WTC11 (cell line): ENCODE results near the gene MEGF9. TPM values are rescaled to one million over a fixed set of nuclear protein-coding genes. Genes with fewer than 3 reads are reported as not detected.

Source experiments
- ATAC-seq: fragments of 200-7000 bp; cut with Tn5 transposase; 2 replicates; pipeline ENCODE4 v1.10.0; 2021; ENCODE audit warnings: mild to moderate bottlenecking, moderate library complexity
- Bru-seq: library from RNA; stranded (reverse); fragments of 400-500 nt; gene quantifications from one replicate; lab custom pipeline; 2021; lab: Mats Ljungman, UMichigan
- CTCF ChIA-PET: fragments of 300-600 bp; sonication (Branson Sonifier 250); formaldehyde crosslinking; loops from one replicate; lab custom pipeline; 2021; ENCODE audit warnings: antibody characterized with exemption; lab: Charles Lee
- POLR2A ChIA-PET: fragments of 350-600 bp; sonication (Branson Sonifier 250); formaldehyde crosslinking; loops from one replicate; lab custom pipeline; 2021; ENCODE audit warnings: antibody characterized with exemption; lab: Charles Lee
- DNase-seq: peaks from one replicate; pipeline ENCODE4 v3.0.0; 2021; ENCODE audit warnings: low spot score
- H3K27ac Mint-ChIP-seq: 2 replicates; pipeline ENCODE4 v1.8.0; 2021; ENCODE audit warnings: mixed read lengths
- H3K27me3 Mint-ChIP-seq: 2 replicates; pipeline ENCODE4 v1.8.0; 2021; ENCODE audit warnings: low read depth, mild to moderate bottlenecking, moderate library complexity, mixed read lengths
- H3K36me3 Mint-ChIP-seq: 2 replicates; pipeline ENCODE4 v1.8.0; 2021; ENCODE audit warnings: mixed read lengths
- H3K4me1 Mint-ChIP-seq: 2 replicates; pipeline ENCODE4 v1.8.0; 2022; ENCODE audit warnings: mixed read lengths
- H3K4me3 Mint-ChIP-seq: 2 replicates; pipeline ENCODE4 v1.8.0; 2021; ENCODE audit warnings: mild to moderate bottlenecking, moderate library complexity, mixed read lengths
- H3K9me3 Mint-ChIP-seq: 2 replicates; pipeline ENCODE4 v1.8.0; 2021; ENCODE audit warnings: mixed read lengths
- FOXK1 ChIP-seq: sonication (generic); formaldehyde crosslinking; IDR thresholded peaks from 2 replicates; pipeline ENCODE4 v1.8.0; 2022; ENCODE audit warnings: mild to moderate bottlenecking, moderate library complexity, missing genetic modification reagents
- FOXP4 ChIP-seq: sonication (generic); formaldehyde crosslinking; IDR thresholded peaks from 2 replicates; pipeline ENCODE4 v1.8.0; 2022; ENCODE audit warnings: mild to moderate bottlenecking, missing genetic modification reagents
- NFATC4 ChIP-seq: fragments of 250-450 bp; sonication (Bioruptor Pico); IDR thresholded peaks from 2 replicates; pipeline ENCODE4 v1.9.0; 2021; ENCODE audit warnings: mild to moderate bottlenecking
- NFYB ChIP-seq: sonication (generic); formaldehyde crosslinking; conservative IDR thresholded peaks from 2 replicates; pipeline ENCODE4 v1.8.0; 2022; ENCODE audit warnings: low read depth, missing genetic modification reagents
- NR2C2 ChIP-seq: sonication (generic); formaldehyde crosslinking; IDR thresholded peaks from 2 replicates; pipeline ENCODE4 v1.8.0; 2022; ENCODE audit warnings: mild to moderate bottlenecking, missing genetic modification reagents
- RELA ChIP-seq: sonication (generic); formaldehyde crosslinking; IDR thresholded peaks from 2 replicates; pipeline ENCODE4 v1.8.1; 2022; ENCODE audit warnings: missing genetic modification reagents, mild to moderate bottlenecking, borderline replicate concordance
- RORB ChIP-seq: fragments of 250-450 bp; sonication (Bioruptor Pico); IDR thresholded peaks from 2 replicates; pipeline ENCODE4 v1.9.0; 2021; ENCODE audit warnings: mild to moderate bottlenecking
- SP1 ChIP-seq: sonication (generic); formaldehyde crosslinking; conservative IDR thresholded peaks from 2 replicates; pipeline ENCODE4 v1.8.1; 2022; ENCODE audit warnings: missing genetic modification reagents
- ZNF138 ChIP-seq: sonication (generic); formaldehyde crosslinking; conservative IDR thresholded peaks from 2 replicates; pipeline ENCODE4 v1.8.1; 2022; ENCODE audit warnings: mild to moderate bottlenecking, moderate library complexity, missing genetic modification reagents
- ZNF317 ChIP-seq: sonication (generic); formaldehyde crosslinking; IDR thresholded peaks from 2 replicates; pipeline ENCODE4 v1.8.1; 2023; ENCODE audit warnings: low read depth, mild to moderate bottlenecking, moderate library complexity, missing genetic modification reagents, borderline replicate concordance
- long read RNA-seq, 3 experiments: library from RNA in 1 of 3; library from capped mRNA in 1 of 3; library from polyadenylated mRNA in 1 of 3; unstranded in 2 of 3; stranded (forward) in 1 of 3; transcript quantifications; one replicate each; pipeline ENCODE4 v2.0.0, GENCODE V29; 2021
- total RNA-seq: library from RNA; stranded (reverse); gene quantifications from 3 replicates; pipeline ENCODE4 v1.2.3, GENCODE V29; 2021
- TF ChIP-seq, protein P1 (sequence below): sonication (generic); formaldehyde crosslinking; IDR thresholded peaks from 2 replicates; pipeline ENCODE4 v1.8.1; 2023; ENCODE audit warnings: mild to moderate bottlenecking, moderate library complexity, missing genetic modification reagents
- TF ChIP-seq, protein P2 (sequence below): sonication (generic); formaldehyde crosslinking; IDR thresholded peaks from 2 replicates; pipeline ENCODE4 v1.8.0; 2022; ENCODE audit warnings: mild to moderate bottlenecking, missing genetic modification reagents
- TF ChIP-seq, protein P3 (sequence below): sonication (generic); formaldehyde crosslinking; IDR thresholded peaks from 2 replicates; pipeline ENCODE4 v1.8.1; 2023; ENCODE audit warnings: mild to moderate bottlenecking, missing genetic modification reagents
- TF ChIP-seq, protein P4 (sequence below): sonication (generic); formaldehyde crosslinking; IDR thresholded peaks from 2 replicates; pipeline ENCODE4 v1.8.1; 2023; ENCODE audit warnings: mild to moderate bottlenecking, missing genetic modification reagents, moderate library complexity
- TF ChIP-seq, protein P5 (sequence below): sonication (generic); formaldehyde crosslinking; IDR thresholded peaks from 2 replicates; pipeline ENCODE4 v1.8.1; 2022; ENCODE audit warnings: low read depth, mild to moderate bottlenecking, moderate library complexity, missing genetic modification reagents, borderline replicate concordance
- TF ChIP-seq, protein P6 (sequence below): sonication (generic); formaldehyde crosslinking; IDR thresholded peaks from 2 replicates; pipeline ENCODE4 v1.8.1; 2022; ENCODE audit warnings: mild to moderate bottlenecking, moderate library complexity, missing genetic modification reagents
- TF ChIP-seq, protein P7 (sequence below): sonication (generic); formaldehyde crosslinking; IDR thresholded peaks from 2 replicates; pipeline ENCODE4 v1.8.0; 2023; ENCODE audit warnings: missing genetic modification reagents, mild to moderate bottlenecking, borderline replicate concordance

Gene MEGF9
- total RNA-seq (0.80 to 1.0 TPM (median 0.92 TPM) in 3 replicates), Bru-seq, nascent RNA (percentile 43 among the genes with signal in this experiment)
- long read RNA-seq, experiment 1, full-length matches to known transcripts = 3 of 7 reads
- long read RNA-seq, experiment 1, partial matches to known transcripts = 3 of 7 reads
- long read RNA-seq, experiment 1, other reads (novel, unspliced or antisense) = 1 of 7 reads
- long read RNA-seq, experiment 2 = 0 reads
- long read RNA-seq, experiment 3 = 0 reads

DNA sequence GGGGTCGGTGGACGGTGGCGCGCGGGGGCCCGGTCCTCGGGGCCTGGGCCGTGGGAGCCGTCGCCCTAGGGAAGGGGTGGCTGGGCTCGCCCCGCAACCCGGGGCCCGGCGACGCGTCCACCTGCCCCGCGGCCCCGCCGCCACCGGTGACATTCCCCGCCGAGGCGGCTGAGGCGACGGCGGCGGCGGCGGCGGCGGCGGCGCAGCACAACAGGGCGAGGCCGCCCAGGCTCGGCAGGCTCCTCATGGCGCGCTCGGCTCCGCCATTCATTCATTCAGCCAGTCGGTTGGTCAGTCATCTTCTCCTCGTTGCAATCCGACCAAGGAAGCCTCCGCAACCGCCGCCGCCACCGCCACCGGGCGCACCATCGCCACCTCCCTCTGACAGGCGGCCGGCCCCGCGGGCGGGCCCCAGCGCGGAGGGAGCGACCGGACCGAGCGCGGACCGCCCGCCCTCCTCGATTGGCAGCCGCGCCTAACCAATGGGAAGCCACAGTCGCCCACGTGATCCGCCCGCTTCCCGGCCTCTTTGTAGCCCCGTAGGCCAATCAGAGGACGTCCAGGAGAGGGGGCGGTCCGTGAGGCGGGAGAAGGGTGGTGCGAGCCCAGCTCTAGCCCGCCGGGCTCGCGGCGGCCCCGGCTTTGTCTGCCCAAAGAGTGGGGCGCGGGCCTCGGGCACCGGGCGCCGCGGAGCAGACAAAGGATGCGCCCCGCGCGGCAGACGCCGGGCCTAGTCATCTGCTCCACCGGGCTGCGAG lies at the start of gene MEGF9:
TSS of gene MEGF9 (minus strand) at position 383 of the 758 bp plus-strand sequence. CDS start at position 271, 112 bp downstream.
- ATAC-seq (peak; percentile 97), DNase-seq (peak; percentile 97)
- Mint-ChIP-seq H3K27ac (no peak within 1 kb of the TSS), H3K36me3 (no peaks in the 10 kb centered on the region), H3K4me3 (peak within 1 kb of the TSS; percentile 76), H3K27me3 (peaks cover 50% of the 10 kb centered on the region), H3K4me1 (peaks cover 17% of the 10 kb centered on the region), H3K9me3 (no peaks in the 10 kb centered on the region)
- ChIA-PET CTCF (interaction anchor here (1.3 to 5.4 kb wide), 4 partner anchors 16 to 346 kb away, joined by 3 to 46 read pairs (median 4); no protein-coding TSS in a partner anchor), POLR2A (interaction anchor here (0.5 to 0.6 kb wide), 2 partner anchors 10 to 60 kb away, joined by 3 to 4 read pairs; no protein-coding TSS in a partner anchor)
- TF ChIP-seq NFATC4 (CRISPR knock-in tag) (no peak), NFYB (CRISPR knock-in tag) (peak; percentile 94), ZNF317 (CRISPR knock-in tag) (no peak), ZNF138 (CRISPR knock-in tag) (no peak), FOXK1 (CRISPR knock-in tag) (0 out of 2 replicates have a peak, but pooled peaks have one; percentile 35), RORB (CRISPR knock-in tag) (no peak), RELA (CRISPR knock-in tag) (0 out of 2 replicates have a peak, but pooled peaks have one; percentile 27), SP1 (peak; percentile 85), NR2C2 (CRISPR knock-in tag) (no peak), FOXP4 (CRISPR knock-in tag) (0 out of 2 replicates have a peak, but pooled peaks have one; percentile 16)
- TF ChIP-seq, protein P1, sequence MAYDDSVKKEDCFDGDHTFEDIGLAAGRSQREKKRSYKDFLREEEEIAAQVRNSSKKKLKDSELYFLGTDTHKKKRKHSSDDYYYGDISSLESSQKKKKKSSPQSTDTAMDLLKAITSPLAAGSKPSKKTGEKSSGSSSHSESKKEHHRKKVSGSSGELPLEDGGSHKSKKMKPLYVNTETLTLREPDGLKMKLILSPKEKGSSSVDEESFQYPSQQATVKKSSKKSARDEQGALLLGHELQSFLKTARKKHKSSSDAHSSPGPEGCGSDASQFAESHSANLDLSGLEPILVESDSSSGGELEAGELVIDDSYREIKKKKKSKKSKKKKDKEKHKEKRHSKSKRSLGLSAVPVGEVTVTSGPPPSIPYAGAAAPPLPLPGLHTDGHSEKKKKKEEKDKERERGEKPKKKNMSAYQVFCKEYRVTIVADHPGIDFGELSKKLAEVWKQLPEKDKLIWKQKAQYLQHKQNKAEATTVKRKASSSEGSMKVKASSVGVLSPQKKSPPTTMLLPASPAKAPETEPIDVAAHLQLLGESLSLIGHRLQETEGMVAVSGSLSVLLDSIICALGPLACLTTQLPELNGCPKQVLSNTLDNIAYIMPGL (CRISPR knock-in tag) = peak; percentile 68; the same call in 1 of the 2 replicates
- TF ChIP-seq, protein P2, sequence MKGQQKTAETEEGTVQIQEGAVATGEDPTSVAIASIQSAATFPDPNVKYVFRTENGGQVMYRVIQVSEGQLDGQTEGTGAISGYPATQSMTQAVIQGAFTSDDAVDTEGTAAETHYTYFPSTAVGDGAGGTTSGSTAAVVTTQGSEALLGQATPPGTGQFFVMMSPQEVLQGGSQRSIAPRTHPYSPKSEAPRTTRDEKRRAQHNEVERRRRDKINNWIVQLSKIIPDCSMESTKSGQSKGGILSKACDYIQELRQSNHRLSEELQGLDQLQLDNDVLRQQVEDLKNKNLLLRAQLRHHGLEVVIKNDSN (CRISPR knock-in tag) = peak; percentile 96
- TF ChIP-seq, protein P3, sequence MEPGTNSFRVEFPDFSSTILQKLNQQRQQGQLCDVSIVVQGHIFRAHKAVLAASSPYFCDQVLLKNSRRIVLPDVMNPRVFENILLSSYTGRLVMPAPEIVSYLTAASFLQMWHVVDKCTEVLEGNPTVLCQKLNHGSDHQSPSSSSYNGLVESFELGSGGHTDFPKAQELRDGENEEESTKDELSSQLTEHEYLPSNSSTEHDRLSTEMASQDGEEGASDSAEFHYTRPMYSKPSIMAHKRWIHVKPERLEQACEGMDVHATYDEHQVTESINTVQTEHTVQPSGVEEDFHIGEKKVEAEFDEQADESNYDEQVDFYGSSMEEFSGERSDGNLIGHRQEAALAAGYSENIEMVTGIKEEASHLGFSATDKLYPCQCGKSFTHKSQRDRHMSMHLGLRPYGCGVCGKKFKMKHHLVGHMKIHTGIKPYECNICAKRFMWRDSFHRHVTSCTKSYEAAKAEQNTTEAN (CRISPR knock-in tag) = no peak
- TF ChIP-seq, protein P4, sequence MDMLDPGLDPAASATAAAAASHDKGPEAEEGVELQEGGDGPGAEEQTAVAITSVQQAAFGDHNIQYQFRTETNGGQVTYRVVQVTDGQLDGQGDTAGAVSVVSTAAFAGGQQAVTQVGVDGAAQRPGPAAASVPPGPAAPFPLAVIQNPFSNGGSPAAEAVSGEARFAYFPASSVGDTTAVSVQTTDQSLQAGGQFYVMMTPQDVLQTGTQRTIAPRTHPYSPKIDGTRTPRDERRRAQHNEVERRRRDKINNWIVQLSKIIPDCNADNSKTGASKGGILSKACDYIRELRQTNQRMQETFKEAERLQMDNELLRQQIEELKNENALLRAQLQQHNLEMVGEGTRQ (CRISPR knock-in tag) = peak; percentile 98
- TF ChIP-seq, protein P5, sequence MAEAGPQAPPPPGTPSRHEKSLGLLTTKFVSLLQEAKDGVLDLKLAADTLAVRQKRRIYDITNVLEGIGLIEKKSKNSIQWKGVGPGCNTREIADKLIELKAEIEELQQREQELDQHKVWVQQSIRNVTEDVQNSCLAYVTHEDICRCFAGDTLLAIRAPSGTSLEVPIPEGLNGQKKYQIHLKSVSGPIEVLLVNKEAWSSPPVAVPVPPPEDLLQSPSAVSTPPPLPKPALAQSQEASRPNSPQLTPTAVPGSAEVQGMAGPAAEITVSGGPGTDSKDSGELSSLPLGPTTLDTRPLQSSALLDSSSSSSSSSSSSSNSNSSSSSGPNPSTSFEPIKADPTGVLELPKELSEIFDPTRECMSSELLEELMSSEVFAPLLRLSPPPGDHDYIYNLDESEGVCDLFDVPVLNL (CRISPR knock-in tag) = no peak
- TF ChIP-seq, protein P6, sequence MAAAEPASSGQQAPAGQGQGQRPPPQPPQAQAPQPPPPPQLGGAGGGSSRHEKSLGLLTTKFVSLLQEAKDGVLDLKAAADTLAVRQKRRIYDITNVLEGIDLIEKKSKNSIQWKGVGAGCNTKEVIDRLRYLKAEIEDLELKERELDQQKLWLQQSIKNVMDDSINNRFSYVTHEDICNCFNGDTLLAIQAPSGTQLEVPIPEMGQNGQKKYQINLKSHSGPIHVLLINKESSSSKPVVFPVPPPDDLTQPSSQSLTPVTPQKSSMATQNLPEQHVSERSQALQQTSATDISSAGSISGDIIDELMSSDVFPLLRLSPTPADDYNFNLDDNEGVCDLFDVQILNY (CRISPR knock-in tag) = 0 out of 2 replicates have a peak, but pooled peaks have one; percentile 19
- TF ChIP-seq, protein P7, sequence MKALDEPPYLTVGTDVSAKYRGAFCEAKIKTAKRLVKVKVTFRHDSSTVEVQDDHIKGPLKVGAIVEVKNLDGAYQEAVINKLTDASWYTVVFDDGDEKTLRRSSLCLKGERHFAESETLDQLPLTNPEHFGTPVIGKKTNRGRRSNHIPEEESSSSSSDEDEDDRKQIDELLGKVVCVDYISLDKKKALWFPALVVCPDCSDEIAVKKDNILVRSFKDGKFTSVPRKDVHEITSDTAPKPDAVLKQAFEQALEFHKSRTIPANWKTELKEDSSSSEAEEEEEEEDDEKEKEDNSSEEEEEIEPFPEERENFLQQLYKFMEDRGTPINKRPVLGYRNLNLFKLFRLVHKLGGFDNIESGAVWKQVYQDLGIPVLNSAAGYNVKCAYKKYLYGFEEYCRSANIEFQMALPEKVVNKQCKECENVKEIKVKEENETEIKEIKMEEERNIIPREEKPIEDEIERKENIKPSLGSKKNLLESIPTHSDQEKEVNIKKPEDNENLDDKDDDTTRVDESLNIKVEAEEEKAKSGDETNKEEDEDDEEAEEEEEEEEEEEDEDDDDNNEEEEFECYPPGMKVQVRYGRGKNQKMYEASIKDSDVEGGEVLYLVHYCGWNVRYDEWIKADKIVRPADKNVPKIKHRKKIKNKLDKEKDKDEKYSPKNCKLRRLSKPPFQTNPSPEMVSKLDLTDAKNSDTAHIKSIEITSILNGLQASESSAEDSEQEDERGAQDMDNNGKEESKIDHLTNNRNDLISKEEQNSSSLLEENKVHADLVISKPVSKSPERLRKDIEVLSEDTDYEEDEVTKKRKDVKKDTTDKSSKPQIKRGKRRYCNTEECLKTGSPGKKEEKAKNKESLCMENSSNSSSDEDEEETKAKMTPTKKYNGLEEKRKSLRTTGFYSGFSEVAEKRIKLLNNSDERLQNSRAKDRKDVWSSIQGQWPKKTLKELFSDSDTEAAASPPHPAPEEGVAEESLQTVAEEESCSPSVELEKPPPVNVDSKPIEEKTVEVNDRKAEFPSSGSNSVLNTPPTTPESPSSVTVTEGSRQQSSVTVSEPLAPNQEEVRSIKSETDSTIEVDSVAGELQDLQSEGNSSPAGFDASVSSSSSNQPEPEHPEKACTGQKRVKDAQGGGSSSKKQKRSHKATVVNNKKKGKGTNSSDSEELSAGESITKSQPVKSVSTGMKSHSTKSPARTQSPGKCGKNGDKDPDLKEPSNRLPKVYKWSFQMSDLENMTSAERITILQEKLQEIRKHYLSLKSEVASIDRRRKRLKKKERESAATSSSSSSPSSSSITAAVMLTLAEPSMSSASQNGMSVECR (CRISPR knock-in tag) = no peak
